GM18502 (cell line): Measurements from ENCODE around the gene COPS9.

ENCODE experiments used
- ATAC-seq: cut with Tn5 transposase; IDR thresholded peaks from one replicate; pipeline ENCODE4 v1.9.1; 2021; ENCODE audit warnings: mild to moderate bottlenecking; ENCODE audit not compliant: unreplicated experiment, poor library complexity

The COPS9 gene

DNA sequence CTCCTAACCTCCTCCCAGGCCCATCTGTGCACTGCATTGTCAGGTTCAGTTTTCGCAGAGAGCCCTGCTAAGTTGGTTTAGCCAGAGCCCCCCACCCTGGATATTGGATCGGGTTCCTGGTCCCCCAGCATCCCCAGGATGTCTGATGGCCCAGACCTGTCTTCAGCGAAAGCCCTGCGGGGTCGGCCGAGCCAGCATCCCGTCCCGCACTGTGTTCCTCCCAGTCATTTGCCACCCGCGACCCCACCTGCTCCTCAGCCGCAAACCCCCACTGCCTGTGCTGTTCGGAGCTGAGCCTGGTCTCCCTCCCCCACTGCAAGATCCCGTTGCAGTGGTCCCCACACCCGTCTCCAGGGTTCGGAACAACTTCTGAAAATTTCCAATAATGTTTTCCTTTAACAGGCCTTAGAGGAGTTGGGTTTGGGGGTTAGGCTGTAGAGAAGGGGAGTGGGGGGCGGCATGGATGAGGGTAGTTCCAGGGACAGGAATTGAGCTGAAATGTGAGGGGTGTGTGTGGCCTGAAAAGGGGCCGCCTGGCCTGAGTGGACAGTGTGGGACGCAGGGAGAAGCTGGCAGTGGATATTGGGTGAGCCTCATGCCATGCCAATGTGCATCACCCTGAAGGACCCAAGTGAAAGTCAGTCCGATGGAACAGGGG, 1.6 kb upstream of the COPS9 start:
- ATAC-seq = no peak

DNA sequence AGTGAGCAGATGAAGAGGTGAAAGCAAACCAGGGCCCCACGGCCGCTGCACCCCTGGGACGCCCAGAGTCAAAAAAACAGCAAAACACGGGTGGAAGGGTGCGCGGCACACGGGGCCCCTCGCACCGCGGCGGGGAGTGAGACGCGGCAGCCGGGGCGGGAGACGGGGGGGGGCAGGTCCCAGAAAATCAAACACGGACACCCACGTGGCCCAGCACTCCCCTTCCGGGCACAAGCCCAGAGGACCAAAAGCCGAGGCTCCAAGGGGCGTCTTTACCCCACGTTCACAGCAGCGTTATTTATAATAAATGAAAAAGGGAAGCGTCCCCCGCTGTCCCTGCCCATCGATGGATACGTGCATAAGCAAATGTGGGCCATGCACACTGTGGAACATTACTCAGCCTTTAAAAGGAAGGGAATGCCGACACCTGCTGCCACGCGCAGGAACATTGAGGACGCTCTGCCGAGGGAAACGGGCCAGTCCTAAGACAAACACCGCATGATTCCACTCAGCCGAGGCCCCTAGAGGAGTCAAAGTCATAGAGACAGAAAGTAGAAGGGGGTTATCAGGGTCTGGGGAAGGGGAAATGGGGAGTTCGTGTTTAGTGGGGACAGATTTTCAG, 677 bp upstream of the COPS9 start:
- ATAC-seq = peak; percentile 26

DNA sequence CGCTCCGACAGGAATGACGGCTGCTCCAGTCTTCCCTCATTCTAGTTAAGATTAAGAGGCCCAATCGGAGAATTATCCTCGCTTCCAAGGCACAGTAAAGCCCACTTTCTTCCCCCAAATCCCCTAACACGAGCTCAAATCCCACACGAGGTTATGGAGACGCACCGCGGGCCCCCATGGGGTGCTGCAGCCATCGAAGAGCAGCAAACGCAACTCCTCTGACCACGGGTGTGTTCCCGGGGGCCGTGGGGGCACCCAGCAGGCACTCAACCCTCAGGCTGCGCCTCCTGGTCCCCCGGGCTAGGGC, 446 bp downstream of the COPS9 start:
- no peak for ATAC-seq

DNA sequence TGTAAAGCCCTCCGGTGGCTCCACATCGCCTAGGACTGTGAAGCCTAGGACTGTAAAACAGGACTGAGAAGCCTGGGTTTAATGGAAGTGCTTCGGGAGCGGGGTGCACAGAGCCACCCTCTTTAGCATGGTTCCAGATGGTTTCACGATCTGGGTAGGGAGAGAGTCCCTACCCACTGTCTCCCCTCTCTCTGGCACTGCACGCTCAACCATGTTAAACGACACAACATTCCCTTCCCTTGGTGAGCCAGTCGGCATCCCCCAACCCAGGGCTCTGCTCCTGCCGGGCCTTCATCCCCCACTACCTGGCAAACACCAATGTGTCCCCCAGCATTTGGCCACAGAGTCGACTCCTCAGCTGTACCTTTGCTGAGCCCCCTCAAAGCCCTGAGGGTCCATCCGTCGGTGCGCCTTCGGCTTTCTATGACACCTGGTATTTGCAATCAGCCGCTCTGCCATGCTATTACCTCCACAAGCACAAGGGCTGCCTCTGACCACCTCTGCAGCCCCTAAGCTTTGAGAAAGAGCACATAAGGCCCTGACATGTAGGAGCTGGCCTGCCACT, 1.1 kb downstream of the COPS9 start:
- ATAC-seq = no peak

DNA sequence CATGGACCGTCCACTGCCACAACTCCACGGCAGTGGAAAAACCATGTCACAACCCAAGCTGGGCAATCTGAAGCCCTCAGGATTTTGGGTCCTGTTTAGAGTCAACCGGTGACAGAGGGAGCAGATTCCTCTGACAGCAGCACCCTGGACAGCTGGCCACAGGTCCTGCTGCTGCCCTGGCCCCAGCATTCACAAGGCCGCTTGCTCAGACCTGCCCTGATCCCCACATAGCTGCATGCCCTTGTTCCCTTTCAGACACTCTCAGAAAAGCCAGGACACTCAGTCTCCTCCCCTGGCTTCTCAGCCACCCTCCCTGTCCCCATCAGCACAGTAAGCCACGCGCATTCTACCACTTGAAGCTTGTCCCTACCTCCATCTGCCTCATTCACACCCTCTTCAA, 1.6 kb downstream of the COPS9 start:
- ATAC-seq = no peak

DNA sequence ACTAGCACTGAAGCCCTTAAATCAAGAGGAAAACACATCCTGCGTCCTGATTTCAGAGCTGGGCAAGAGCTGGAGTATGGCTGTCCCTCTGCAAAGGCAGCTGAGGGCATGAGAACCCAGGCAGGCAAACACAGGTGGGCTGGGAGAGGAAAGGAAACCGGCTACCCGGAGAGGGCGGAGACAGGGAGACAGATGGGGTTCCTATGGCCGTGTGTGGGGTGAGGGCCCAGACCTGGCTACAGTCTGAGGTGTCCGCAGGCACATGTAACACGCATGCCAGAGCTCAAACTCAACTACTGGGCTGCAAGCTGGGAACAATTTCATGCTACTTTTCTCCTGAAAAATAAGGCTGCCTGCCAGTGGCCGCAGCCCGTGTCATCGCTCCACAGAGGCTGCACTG, 2.7 kb downstream of the COPS9 start:
- no peak for ATAC-seq

DNA sequence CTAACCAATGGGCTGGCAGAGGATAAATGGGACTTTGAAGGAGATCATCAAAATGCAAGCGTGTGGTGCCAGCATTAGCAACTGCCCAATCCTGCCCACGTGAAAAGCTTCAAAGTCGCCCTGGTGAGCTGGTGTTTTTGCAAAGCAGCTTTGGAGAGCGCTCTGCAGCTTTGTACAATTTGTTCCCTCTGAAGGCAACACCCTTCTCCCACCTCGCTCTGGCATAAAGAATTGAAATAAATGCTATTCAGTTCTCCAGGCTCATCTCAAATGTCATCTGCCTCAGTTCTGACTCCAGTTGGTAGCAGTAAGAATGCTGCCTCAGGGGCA, 3.5 kb downstream of the COPS9 start:
- ATAC-seq = no peak

DNA sequence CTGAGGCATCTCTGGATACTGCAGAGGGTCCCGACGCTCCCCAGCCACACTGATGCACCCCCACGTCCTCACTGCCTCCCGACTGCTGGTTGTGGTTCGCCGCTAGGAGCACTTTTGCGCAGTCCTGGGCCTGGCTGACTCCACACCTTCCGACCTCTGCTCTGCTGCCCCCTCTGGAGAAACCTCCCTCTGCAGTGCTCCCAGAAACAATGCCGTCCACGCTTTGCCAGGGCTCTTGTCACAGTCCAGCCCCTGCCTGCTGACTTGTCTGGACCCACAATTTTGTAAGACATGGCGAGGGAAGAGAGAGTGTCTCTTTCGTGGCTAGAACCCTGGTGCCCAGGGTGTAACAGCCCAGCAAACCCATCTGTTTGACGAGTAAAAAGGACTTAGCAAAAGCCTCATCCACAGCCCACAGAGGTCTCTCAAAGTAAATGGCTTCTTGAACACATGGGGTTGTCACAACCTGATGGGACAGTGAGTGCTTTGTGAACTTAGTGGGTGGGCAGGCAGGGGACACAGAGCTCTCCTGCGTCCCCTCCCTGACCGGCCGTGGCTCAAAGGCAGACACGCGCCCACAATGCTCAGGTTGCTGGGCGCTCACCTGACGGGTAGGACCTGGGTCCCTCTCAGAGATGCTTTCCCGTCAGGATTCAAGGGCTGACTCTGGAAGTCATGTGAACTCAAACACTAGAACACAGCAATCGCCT, 4.0 kb downstream of the COPS9 start:
- no peak for ATAC-seq

DNA sequence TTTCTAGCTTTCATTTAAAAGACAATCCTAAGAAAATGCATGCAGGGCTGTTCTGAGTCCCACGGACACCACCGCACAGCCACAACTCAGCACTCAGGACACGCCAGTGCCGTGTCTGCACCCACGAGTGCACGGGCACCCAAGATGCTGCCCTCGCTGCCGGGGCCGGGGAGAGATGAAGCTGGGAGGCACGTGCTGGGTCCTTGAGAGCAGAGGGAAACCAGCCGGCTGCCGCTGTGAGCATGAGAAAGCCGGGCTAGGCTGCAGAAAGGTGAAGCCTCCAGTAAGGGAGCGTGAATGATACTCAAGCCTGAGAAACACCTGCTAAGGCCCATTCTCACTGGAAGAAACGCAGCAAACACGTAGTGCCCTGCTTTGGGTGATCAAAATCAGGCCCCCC, 4.8 kb downstream of the COPS9 start:
- ATAC-seq = no peak

DNA sequence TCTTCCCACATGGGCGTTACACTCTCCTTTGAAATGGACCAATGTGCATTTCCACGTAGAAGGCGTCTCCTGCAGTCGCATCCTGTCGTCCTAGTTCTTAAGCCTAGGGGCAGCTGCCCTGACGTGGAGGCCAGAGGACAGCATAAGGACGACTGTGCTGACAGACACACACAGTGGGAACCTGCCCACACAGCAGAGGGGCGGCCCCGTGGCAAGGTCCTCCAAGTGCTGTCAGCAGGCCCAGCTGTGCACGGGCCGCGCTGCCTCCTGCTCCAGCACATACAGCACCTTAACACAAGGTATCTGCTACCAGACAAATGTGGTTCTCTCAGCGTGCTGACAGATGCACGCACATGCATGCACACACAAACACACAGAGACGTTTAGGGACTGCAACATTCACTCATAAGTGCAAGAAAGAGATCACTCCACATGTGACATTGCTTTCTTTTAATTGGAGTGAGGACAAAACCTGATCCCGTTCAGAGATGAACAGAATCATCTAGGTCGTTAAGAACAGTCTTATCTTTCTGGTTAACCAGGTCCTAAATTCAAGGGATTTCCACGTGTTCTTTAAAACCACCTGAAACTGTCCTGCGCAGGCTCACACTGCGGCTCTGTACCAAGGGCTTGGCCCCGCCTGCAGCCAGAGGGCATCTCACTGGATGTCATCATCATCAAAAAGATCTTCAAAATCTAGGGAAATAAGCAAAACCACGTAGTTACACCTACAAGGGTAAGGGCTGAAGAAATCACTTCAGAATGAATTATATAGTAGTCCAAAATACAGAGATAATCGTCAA, 5.5 kb downstream of the COPS9 start:
- no peak for ATAC-seq

DNA sequence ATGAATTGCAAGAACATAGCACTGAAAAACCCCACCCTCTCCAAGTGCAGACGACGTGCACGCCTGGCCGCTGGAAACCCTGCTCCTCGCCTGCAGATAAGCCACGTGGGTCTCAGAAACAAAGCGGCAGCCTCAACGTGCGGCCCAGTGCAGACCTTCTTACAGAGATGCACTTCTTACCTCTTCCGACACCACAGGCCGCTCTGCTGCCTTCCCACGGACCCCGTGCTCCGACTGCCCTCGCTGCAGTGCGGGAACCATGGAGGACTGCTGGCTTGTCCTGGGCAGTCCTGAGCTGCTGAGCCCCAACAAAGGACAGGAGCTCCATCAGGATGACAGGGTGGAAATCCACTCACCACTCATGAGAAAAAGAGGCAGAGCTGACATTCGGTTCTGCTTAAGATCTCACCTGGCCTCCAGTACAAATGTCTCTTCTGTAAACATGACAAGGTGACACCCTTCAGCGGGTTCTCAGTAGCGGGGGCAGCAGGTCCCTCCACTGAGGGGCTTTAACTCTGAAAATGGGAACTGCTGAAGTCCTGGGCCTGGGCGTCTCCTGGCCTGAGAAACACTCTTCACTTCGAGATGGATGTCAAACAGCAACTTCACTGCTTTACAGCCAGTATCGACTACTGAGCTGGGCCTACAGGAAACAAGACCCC, 6.2 kb downstream of the COPS9 start:
- ATAC-seq = no peak

DNA sequence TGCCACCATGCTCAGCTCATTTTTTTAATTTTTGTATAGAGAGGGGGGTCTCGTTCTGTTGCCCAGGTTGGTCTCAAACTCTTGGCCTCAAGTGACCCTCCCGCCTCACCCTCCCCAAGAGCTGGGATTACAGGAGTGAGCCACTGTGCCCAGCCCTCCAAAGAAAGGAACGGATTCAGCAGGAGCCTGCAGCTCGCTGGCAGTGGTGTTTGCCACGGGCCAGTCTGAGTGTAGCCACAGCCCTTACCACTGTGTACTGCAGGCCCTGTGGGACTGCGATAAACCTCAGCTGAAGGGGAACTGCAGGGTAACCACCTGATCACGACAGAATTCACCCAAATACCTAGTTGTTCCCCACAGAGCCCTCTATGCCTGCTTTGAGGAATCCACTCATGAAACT, 6.8 kb downstream of the COPS9 start:
- no peak for ATAC-seq

DNA sequence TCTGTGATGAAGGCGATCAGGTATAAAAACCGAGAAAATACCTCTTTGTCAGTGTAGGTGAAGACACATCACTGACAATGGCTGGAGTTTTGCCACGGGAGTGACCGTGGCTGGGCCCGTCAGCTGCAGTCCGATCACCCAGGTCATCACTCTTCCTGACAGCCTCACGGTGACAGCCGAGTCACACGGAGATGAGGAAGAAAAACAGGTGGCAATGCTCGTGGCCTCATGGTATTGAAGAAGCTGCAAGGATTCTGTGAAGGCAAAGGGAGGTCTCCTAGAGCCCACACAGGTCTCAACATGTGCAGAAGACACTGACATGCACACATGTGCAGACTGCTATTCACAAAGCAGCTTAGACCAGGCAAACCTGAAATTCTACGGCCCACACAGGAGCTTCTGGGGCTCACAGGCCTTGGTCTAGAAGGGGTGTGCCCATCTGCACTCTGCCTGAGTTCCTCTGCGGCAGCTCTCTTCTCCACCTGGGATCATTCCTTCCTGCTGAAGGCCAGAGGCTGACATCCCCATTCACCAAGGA, 7.4 kb downstream of the COPS9 start:
- ATAC-seq = no peak

DNA sequence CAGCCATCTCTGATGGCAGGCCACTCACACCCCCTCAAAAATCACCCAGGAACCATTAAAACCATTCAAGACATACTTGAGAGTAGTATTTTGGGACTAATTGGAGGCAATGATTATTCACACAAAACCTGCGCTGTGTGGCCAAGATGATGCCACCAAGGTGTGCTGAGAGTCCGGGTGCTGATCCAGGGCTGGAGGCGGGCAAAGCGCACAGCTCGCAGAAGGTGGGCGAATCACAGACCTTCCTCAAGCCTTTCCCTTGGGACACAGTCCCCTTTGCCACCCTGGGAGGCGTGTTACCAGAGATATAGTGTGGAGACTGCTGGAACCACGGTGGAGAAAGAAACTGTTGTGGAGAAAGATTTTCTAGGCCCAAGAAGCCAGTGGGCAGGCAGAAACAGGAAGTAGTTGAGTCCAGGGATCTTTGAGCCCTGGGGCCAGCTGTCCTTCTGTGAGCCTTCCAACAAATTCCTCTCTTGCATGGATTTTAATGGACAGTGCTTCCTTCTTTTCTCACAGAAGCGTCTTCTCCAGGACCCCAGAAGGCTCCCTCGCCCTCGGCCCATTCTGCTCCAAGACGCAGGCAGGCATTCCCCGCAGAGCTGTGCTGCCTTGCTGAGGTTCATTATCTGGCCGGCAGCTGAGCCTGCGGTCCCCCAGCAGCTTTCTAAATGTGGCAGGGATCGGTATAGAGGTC, 8.0 kb downstream of the COPS9 start:
- ATAC-seq = no peak

DNA sequence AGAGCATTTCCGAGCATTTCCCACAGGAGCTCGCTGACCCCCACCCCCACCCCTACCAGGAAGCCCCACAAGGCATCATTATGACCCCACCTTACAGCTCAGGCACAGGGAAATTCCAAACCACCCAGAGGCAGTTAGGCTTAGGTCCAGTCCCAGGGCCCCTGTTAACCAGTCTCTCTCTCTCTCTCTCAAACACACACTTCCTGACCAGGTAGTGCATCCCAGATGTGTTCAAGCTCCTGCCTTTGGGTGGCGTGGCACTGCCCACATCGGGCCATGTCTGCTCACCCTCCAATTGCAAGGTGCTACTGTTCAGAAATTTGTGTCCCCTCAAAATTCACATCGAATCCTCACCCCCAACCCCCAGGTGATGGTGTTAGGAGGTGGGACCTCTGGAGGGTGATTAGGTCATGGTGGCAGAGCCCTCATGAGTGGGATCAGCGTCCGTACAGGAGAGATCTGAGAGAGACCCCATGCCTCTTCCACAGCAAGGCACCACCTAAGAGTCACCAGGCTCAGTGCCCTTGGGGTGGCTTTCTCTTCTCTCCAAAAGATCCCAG, 8.8 kb downstream of the COPS9 start:
- no peak for ATAC-seq

DNA sequence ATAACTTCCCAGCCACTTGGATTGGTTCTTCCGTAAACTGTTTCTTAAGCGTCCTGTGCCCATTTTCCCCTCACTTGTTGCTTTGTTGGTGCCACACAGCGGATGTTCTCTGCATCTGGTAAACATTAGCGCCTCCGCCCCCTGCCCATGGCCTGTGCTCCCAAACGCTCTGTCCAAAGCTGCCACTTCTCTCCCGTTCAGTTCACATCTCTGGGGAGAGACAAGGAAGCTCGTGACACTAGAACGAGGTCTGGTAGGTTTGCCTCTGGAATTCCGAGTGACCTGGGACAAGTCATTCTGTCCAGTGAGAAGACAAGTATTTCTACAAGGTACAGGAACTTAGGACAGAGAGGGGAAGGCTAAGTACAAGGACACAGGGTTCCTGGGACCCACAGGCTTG, 9.4 kb downstream of the COPS9 start:
- ATAC-seq = no peak

DNA sequence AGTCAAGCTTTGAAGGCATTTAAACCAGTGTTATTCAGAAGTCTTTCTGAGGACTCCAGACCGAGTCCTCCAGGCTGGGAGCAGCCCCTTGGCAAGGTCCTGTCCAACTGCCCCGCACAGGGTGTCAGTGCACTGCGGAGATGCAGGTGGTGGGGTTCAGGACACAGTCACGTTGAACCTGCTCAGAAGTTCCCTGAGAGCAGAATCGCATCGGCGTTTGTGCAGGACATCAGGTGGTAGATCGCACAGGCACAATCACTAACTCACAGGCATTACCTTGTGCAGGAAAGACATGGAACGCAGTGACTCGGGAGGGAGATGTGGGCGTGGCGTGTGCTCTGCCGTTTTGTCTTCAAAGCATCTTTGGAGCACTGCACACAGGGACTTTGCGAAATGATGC, 10.4 kb downstream of the COPS9 start:
- ATAC-seq = no peak

DNA sequence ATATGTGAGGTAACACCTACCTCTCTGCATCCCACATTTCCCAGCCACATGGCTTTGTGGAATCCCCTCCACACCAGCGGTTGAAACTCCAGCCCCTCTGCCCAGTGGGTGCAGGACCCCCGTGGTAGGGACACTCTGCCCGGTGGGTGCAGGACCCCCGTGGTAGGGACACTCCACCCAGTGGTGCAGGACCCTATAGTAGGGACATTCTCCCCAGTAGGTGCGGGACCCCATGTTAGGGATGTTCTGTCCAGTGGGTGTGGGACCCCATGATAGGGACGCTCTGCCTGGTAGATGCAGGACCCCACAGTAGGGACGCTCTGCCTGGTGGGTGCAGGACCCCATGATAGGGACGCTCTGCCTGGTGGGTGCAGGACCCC, 11.5 kb downstream of the COPS9 start:
- no peak for ATAC-seq

DNA sequence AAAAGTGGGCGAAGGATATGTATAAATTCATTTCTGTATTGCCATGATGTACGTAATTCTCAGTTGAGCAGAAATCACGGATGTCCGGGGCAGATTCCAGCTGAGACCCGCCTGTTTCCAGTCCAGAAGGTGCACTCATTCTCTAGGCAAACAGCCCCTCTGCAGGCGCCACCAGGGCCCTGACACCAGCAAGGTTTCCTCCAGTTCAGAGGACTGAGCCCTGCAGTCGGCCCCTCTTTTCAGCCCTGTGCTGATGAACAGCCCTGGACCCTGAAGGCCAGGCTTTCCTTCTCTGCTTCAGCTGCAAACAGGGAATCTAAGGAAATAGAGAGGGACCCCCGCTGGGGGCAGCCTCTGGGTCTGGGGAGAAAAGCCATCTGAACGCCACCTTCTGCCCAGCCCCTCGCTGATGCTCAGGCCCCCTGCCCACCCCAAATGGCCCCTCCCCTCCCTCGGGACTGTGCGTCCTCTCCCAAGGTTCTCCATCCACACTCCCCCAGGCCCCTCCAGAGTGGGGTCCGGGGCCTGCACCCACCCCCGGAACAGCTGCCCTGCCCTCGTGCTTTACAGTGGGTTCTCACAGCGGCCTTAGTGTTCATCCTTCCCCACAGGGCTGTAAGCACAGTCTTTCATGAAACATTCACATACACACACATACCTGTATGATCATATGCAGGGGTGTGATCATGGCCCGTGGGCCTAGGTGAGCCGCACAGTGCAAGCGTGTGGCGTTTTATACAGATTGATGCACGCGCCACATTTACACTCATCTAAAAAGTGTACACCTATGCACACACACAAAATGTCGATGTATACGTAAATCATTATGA, 12.1 kb downstream of the COPS9 start:
- no peak for ATAC-seq
